ENCODE data around the gene NTM.

NTM gene

GRCh38 chr11:131850507-131850906 is 480.1 kb downstream of the NTM start:
- no peak for DNase-seq

- DNase-seq = no peak
Measured at GRCh38 chr11:131851964-131852755, 481.7 kb downstream of the NTM start.

GRCh38 chr11:131852757-131853156 is 482.3 kb downstream of the NTM start:
- DNase-seq = no peak

- no peak for DNase-seq
Measured at GRCh38 chr11:131854391-131854790, 484.0 kb downstream of the NTM start.

GRCh38 chr11:131855320-131855719 is 484.9 kb downstream of the NTM start:
- no peak for DNase-seq

- no peak for DNase-seq
Measured at GRCh38 chr11:131857246-131857645, 486.8 kb downstream of the NTM start.

- no peak for DNase-seq
Measured at GRCh38 chr11:131858505-131858904, 488.1 kb downstream of the NTM start.

GRCh38 chr11:131859538-131860210 is 489.3 kb downstream of the NTM start:
- no peak for DNase-seq

GRCh38 chr11:131864228-131864627 is 493.8 kb downstream of the NTM start:
- DNase-seq = no peak

GRCh38 chr11:131865860-131866259 is 495.4 kb downstream of the NTM start:
- DNase-seq = no peak

- DNase-seq = no peak
Measured at GRCh38 chr11:131866535-131867400, 496.4 kb downstream of the NTM start.

- DNase-seq = no peak
Measured at GRCh38 chr11:131867457-131868257, 497.2 kb downstream of the NTM start.

- no peak for DNase-seq
Measured at GRCh38 chr11:131868629-131869507, 498.5 kb downstream of the NTM start.

GRCh38 chr11:131870305-131870704 is 499.9 kb downstream of the NTM start:
- no peak for DNase-seq

- no peak for DNase-seq
Measured at GRCh38 chr11:131871006-131871405, 500.6 kb downstream of the NTM start.

GRCh38 chr11:131874070-131874469 is 503.7 kb downstream of the NTM start:
- no peak for DNase-seq

- DNase-seq = no peak
Measured at GRCh38 chr11:131875611-131876010, 505.2 kb downstream of the NTM start.

- DNase-seq = no peak
Measured at GRCh38 chr11:131877246-131877942, 507.0 kb downstream of the NTM start.

- DNase-seq = no peak
Measured at GRCh38 chr11:131880316-131880715, 509.9 kb downstream of the NTM start.

GRCh38 chr11:131880976-131881375 is 510.6 kb downstream of the NTM start:
- DNase-seq = no peak

GRCh38 chr11:131883332-131883731 is 512.9 kb downstream of the NTM start:
- DNase-seq = no peak
